NCI-H82 treated with DMSO at 0.1 percent for 48 hours (cell line): ENCODE measurements around the gene CKMT1A.
"Not testable (repeated sequence)": the region's sequence is repeated elsewhere in the genome, so short reads cannot be mapped to it uniquely, and the experiment has no call there.

Source experiments
- DNase-seq: peaks from one replicate; lab custom pipeline; 2025; ENCODE audit not compliant: unreplicated experiment; lab: John Stamatoyannopoulos, UW

Gene CKMT1A

GRCh38 chr15:43693148-43694022 lies at the start of gene CKMT1A:
CKMT1A (plus strand) TSS chr15:43693859; CDS start chr15:43694051, 192 bp downstream.
- DNase-seq: not testable (repeated sequence)

- DNase-seq: no peak
These were observed 44.8 kb upstream of the CKMT1A start, which contains the start of gene CATSPER2 for GRCh38 chr15:43648649-43649429. CATSPER2 (minus strand) TSS chr15:43648844; CDS start chr15:43648061, 783 bp downstream.

GRCh38 chr15:43649430-43649926 lies 44.2 kb upstream of the CKMT1A start:
- not testable (repeated sequence) for DNase-seq

DNA sequence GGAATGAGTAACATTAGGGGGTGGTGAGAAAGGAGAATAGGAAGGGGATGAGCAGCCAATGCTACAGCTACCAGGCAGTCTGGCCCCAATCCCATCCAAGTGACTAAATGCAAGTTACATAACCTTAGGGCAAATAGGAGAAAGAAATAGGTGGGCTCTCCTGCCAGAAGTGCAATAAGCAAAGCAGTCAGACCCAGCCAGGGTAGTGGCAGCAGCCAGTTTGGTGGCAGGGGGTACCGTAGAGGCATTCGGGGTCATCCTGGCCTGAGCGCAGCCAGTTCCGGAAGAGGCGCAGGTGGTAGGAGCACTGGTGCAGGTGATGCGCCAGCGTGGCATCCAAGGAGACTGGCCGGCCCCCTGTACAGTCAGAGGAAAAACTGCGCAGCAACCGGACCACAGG lies 33.9 kb upstream of the CKMT1A start:
- DNase-seq: not testable (repeated sequence)

GRCh38 chr15:43662293-43662692 lies 31.4 kb upstream of the CKMT1A start:
- DNase-seq: not testable (repeated sequence)

- not testable (repeated sequence) for DNase-seq
These were observed 30.3 kb upstream of the CKMT1A start for GRCh38 chr15:43663333-43663732.

GRCh38 chr15:43666177-43666576 lies 27.5 kb upstream of the CKMT1A start:
- DNase-seq: not testable (repeated sequence)

DNA sequence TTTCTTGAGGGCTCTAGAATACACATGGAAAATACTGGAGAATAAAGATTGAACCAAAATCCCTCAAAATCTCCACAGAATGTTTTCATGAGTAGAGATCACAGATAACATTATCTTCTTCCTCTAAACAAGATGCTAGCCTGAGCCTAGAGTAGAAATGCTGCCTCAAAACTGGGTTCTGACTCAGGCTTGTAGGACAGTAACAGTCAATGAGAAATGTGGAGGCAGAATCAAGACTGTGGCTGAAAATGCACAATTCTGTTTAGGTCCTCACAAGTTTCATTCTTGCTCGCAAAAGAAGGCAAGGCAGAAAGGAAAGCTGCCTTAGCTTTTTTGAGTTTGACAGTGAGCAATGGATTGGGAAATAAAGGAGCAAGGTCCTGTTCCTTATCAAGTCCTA lies 19.5 kb upstream of the CKMT1A start:
- DNase-seq: not testable (repeated sequence)

GRCh38 chr15:43689604-43690301 lies 3.9 kb upstream of the CKMT1A start:
- DNase-seq: not testable (repeated sequence)

- DNase-seq: not testable (repeated sequence)
These were observed 980 bp upstream of the CKMT1A start for GRCh38 chr15:43692679-43693078.

- DNase-seq: no peak
These were observed 8.5 kb downstream of the CKMT1A start for GRCh38 chr15:43702174-43702573.

DNA sequence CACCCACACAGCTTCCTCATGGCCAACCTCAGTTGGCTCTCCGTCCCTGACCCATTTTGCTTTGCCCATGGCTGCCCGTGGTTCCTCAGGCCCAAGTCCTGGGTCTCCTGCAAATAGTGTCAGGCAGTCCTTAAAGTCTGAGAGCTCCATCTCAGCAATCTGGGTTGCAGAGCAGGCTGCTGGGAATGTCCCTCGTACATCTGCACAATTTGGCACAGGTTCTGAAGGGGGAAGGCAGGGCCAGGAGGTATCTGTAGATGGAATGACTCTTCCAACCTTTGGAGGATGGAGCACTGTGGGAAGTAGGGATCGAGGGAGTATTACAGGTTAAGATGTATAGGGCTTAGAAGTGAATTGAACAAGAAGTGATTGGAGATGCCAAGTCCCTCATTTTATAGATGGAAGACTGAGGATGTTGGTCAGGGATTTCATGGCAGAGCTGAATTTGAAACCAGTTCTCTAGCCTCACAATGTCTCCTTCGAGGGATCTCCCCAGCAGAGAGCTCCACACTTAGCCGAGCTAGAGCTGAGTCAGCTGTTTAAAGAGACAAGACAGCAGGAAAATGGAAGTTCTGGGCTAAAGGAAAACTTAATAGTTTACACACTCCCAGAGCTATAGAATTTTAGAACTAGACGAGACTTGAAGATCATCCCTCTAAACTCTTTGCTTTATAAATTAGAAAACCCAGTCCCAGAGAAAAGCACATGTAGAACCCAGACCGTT lies 9.2 kb downstream of the CKMT1A start:
- DNase-seq: no peak

- DNase-seq: not testable (repeated sequence)
These were observed 16.9 kb downstream of the CKMT1A start for GRCh38 chr15:43710431-43711131.

DNA sequence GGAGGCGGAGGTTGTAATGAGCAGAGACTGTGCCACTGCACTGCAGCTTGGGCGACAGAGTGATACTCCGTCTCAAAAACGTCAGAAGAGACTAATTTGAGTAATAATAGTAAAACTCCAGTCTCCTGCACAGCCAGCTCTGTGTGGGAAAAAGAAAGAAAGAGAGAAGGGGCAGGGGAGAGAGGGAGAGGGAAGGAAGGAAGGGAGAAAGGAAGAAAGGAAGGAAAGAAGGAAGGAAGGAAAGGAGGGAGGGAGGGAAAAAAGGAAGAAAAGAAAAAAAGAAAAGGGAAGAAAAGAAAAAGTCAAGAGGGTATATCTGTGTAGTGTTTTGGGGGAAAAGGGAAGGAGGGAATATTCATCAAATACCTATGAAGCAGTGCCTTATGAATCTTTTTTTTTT lies 29.5 kb downstream of the CKMT1A start:
- no peak for DNase-seq

DNA sequence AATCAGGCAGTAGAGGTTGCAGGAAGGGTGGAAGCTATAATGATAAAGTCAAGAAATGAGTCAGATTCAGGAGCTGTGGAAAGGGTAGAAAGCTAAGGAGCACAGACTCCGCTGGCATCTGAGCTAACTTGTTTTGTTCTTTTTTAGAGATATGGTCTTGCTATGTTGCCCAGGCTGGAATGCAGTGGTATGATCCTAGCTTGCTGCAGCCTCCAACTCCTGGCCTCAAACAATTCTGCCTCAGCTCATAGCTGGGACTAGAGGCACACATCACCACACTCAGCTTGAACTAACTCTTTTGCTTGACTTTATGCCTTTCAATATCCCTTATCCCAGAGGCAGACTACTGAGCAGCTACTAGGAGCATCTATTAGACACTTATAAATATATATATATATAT lies 32.6 kb downstream of the CKMT1A start:
- DNase-seq: not testable (repeated sequence)

GRCh38 chr15:43728053-43728725 lies 34.5 kb downstream of the CKMT1A start:
- DNase-seq: not testable (repeated sequence)

- DNase-seq: no peak
These were observed 41.8 kb downstream of the CKMT1A start for GRCh38 chr15:43735416-43735815.

- peak; percentile 52 for DNase-seq
These were observed 52.7 kb downstream of the CKMT1A start, which contains the start of gene PDIA3 for GRCh38 chr15:43746245-43746902. PDIA3 (plus strand) TSS chr15:43746438; CDS start chr15:43746540, 102 bp downstream.
